Activated CD8-positive, alpha-beta memory T cell treated with anti-CD3 and anti-CD28 coated beads for 24 hours (primary cell): Measurements from ENCODE around the gene SERPIND1.
"Not testable (repeated sequence)": the region's sequence is repeated elsewhere in the genome, so short reads cannot be mapped to it uniquely, and the experiment has no call there.

Experiments used
- DNase-seq: peaks from one replicate; pipeline ENCODE4 v3.0.0-alpha.2; 2020

Gene SERPIND1

GRCh38 chr22:20773793-20774212 is at the start of gene SERPIND1:
Gene SERPIND1, plus strand, starts transcription at chr22:20774113. Its CDS starts 5,200 bp downstream, at chr22:20779313.
- DNase-seq: no peak

GRCh38 chr22:20724676-20725454 is 49.0 kb upstream of the SERPIND1 start:
- no peak for DNase-seq

- DNase-seq: no peak
Observed at GRCh38 chr22:20725987-20726558, 47.8 kb upstream of the SERPIND1 start.

GRCh38 chr22:20727118-20728015 is 46.5 kb upstream of the SERPIND1 start:
- DNase-seq: no peak

GRCh38 chr22:20728523-20729190 is 45.3 kb upstream of the SERPIND1 start:
- DNase-seq: no peak

GRCh38 chr22:20729194-20729593 is 44.7 kb upstream of the SERPIND1 start:
- no peak for DNase-seq

- DNase-seq: not testable (repeated sequence)
Observed at GRCh38 chr22:20732431-20732830, 41.5 kb upstream of the SERPIND1 start.

- not testable (repeated sequence) for DNase-seq
Observed at GRCh38 chr22:20735356-20736162, 38.4 kb upstream of the SERPIND1 start.

GRCh38 chr22:20736891-20737290 is 37.0 kb upstream of the SERPIND1 start:
- not testable (repeated sequence) for DNase-seq

GRCh38 chr22:20738394-20739089 is 35.4 kb upstream of the SERPIND1 start:
- DNase-seq: no peak

- no peak for DNase-seq
Observed at GRCh38 chr22:20740222-20740951, 33.5 kb upstream of the SERPIND1 start.

GRCh38 chr22:20741008-20741633 is 32.8 kb upstream of the SERPIND1 start:
- DNase-seq: no peak

GRCh38 chr22:20741634-20742581 is 32.0 kb upstream of the SERPIND1 start:
- DNase-seq: peak; percentile 69

GRCh38 chr22:20742764-20743163 is 31.1 kb upstream of the SERPIND1 start:
- no peak for DNase-seq

GRCh38 chr22:20744456-20744855 is 29.5 kb upstream of the SERPIND1 start:
- no peak for DNase-seq

- DNase-seq: no peak
Observed at GRCh38 chr22:20745119-20745518, 28.8 kb upstream of the SERPIND1 start.

GRCh38 chr22:20746431-20747189 is 27.3 kb upstream of the SERPIND1 start:
- no peak for DNase-seq

GRCh38 chr22:20747223-20747622 is 26.7 kb upstream of the SERPIND1 start:
- no peak for DNase-seq
